H1 (cell line): Measurements from ENCODE around the gene CRYBG1. TPM values are rescaled to one million over a fixed set of nuclear protein-coding genes. Genes with fewer than 3 reads are reported as not detected.

Source experiments
- CBX8 ChIP-seq: fragments of 300-800, 300-1000 bp; sonication (generic); IDR thresholded peaks from 2 replicates; pipeline ENCODE4 v1.7.1; 2016; ENCODE audit warnings: low read depth, low read length, borderline replicate concordance
- EGR1 ChIP-seq: IDR thresholded peaks from 2 replicates; pipeline ENCODE4 v1.6.1; 2011; ENCODE audit warnings: low read depth, low read length, borderline replicate concordance
- EP300 ChIP-seq, 2 experiments: IDR thresholded peaks; 1 replicate in 1 of 2; 2 replicates in 1 of 2; pipeline ENCODE4 v1.6.1; 2011 to 2012; ENCODE audit warnings: low read depth in 2 of 2, low read length in 2 of 2, mild to moderate bottlenecking in 2 of 2, borderline replicate concordance in 1 of 2, inconsistent platforms in 1 of 2, moderate library complexity in 1 of 2
- EZH2 ChIP-seq: fragments of 200-600 bp; sonication (generic); IDR thresholded peaks from 2 replicates; pipeline ENCODE4 v1.7.1; 2012; ENCODE audit warnings: low read depth, mild to moderate bottlenecking, moderate library complexity, low read length, inconsistent platforms; ENCODE audit not compliant: severe bottlenecking
- GABPA ChIP-seq: IDR thresholded peaks from 2 replicates; pipeline ENCODE4 v1.6.1; 2011; ENCODE audit warnings: mild to moderate bottlenecking, low read length, moderate library complexity, borderline replicate concordance; ENCODE audit not compliant: insufficient read depth
- GTF2F1 ChIP-seq: IDR thresholded peaks from 2 replicates; pipeline ENCODE4 v1.6.1; 2012; ENCODE audit warnings: low read depth, low read length, improper control_type of control experiment, borderline replicate concordance
- JUN ChIP-seq: IDR thresholded peaks from 2 replicates; pipeline ENCODE4 v1.6.1; 2011; ENCODE audit warnings: low read depth, mild to moderate bottlenecking, improper control_type of control experiment, low read length
- KDM5A ChIP-seq: fragments of 200-600 bp; IDR thresholded peaks from 2 replicates; pipeline ENCODE4 v1.7.1; 2012; ENCODE audit warnings: mild to moderate bottlenecking, low read length, inconsistent platforms, mixed read lengths
- NANOG ChIP-seq: IDR thresholded peaks from 2 replicates; pipeline ENCODE4 v1.6.1; 2011; ENCODE audit warnings: low read length, low read depth, mild to moderate bottlenecking, inconsistent platforms; ENCODE audit not compliant: insufficient read depth, poor library complexity, severe bottlenecking
- NRF1 ChIP-seq: IDR thresholded peaks from 2 replicates; pipeline ENCODE4 v1.6.1; 2011; ENCODE audit warnings: mild to moderate bottlenecking, low read depth, low read length, improper control_type of control experiment
- POU5F1 ChIP-seq: IDR thresholded peaks from 2 replicates; pipeline ENCODE4 v1.6.1; 2011; ENCODE audit warnings: low read depth, mild to moderate bottlenecking, low read length, moderate library complexity
- RAD21 ChIP-seq, 2 experiments: IDR thresholded peaks in 1 of 2; conservative IDR thresholded peaks in 1 of 2; 2 replicates each; pipeline ENCODE4 v1.6.1; 2011; ENCODE audit warnings: low read depth in 2 of 2, low read length in 2 of 2, improper control_type of control experiment in 1 of 2, inconsistent platforms in 1 of 2, mild to moderate bottlenecking in 1 of 2, moderate library complexity in 1 of 2
- RFX5 ChIP-seq: IDR thresholded peaks from 2 replicates; pipeline ENCODE4 v1.6.1; 2011; ENCODE audit warnings: low read depth, low read length, improper control_type of control experiment, borderline replicate concordance
- RNF2 ChIP-seq: fragments of 200-900, 300-1000 bp; sonication (generic); IDR thresholded peaks from 2 replicates; pipeline ENCODE4 v1.7.1; 2016; ENCODE audit warnings: borderline replicate concordance, low read depth, mild to moderate bottlenecking, antibody characterized with exemption, low read length; ENCODE audit not compliant: poor library complexity, severe bottlenecking; ENCODE audit errors: missing control alignments
- RXRA ChIP-seq: IDR thresholded peaks from 2 replicates; pipeline ENCODE4 v1.6.1; 2011; ENCODE audit warnings: low read depth, mild to moderate bottlenecking, low read length, moderate library complexity; ENCODE audit not compliant: insufficient read depth
- SAP30 ChIP-seq: fragments of 300-600 bp; sonication (generic); IDR thresholded peaks from 2 replicates; pipeline ENCODE4 v1.7.1; 2012; ENCODE audit warnings: low read length, moderate library complexity, mild to moderate bottlenecking, inconsistent platforms; ENCODE audit not compliant: insufficient read depth, insufficient replicate concordance
- SIRT6 ChIP-seq: IDR thresholded peaks from one replicate; pipeline ENCODE4 v1.7.1; 2012; ENCODE audit warnings: low read length, inconsistent platforms
- SP1 ChIP-seq: IDR thresholded peaks from 2 replicates; pipeline ENCODE4 v1.6.1; 2011; ENCODE audit warnings: low read depth, low read length
- SP2 ChIP-seq: IDR thresholded peaks from 2 replicates; pipeline ENCODE4 v1.6.1; 2012; ENCODE audit warnings: mild to moderate bottlenecking, low read length, inconsistent platforms
- SRF ChIP-seq: IDR thresholded peaks from 2 replicates; pipeline ENCODE4 v1.6.1; 2011; ENCODE audit warnings: mild to moderate bottlenecking, low read depth, low read length, moderate library complexity
- SUZ12 ChIP-seq: fragments of 200-600 bp; sonication (generic); IDR thresholded peaks from 2 replicates; pipeline ENCODE4 v1.6.1; 2012; ENCODE audit warnings: mild to moderate bottlenecking, inconsistent platforms, low read length, moderate library complexity, mixed read lengths
- TAF7 ChIP-seq: optimal IDR thresholded peaks from 2 replicates; pipeline ENCODE3; 2011; ENCODE audit warnings: low read depth, mild to moderate bottlenecking, inconsistent platforms, low read length, moderate library complexity, borderline replicate concordance
- TBP ChIP-seq: IDR thresholded peaks from 2 replicates; pipeline ENCODE4 v1.6.1; 2011; ENCODE audit warnings: low read depth, low read length, improper control_type of control experiment
- polyA plus RNA-seq, 7 experiments: library from polyadenylated mRNA; depleted of rRNA in 3 of 7; stranded (reverse) in 5 of 7; unstranded in 2 of 7; fragments of >200 nt in 5 of 7; fragments of 200-250 nt in 2 of 7; gene quantifications; 1 replicate in 5 of 7; 2 replicates in 1 of 7; 4 replicates in 1 of 7; pipeline versions ENCODE4 v1.2.1 to v1.2.3, GENCODE V29; 2011 to 2013; ENCODE audit warnings: missing spikeins in 2 of 7, mixed read lengths in 2 of 7
- total RNA-seq: library from RNA; stranded (reverse); fragmentation: NEBNext Ultra II Directional; extraction: Animal tissue kit (Norgen Biotek cat#: 25700); gene quantifications from 2 replicates; pipeline ENCODE4 v1.2.1, GENCODE V29; 2021

CRYBG1 gene
- total and polyA plus RNA-seq, 2 of the 8 experiments (the other 6 are each of a cell fraction or from before 2014, with no cell fraction given): 2.2 to 11.6 TPM

DNA sequence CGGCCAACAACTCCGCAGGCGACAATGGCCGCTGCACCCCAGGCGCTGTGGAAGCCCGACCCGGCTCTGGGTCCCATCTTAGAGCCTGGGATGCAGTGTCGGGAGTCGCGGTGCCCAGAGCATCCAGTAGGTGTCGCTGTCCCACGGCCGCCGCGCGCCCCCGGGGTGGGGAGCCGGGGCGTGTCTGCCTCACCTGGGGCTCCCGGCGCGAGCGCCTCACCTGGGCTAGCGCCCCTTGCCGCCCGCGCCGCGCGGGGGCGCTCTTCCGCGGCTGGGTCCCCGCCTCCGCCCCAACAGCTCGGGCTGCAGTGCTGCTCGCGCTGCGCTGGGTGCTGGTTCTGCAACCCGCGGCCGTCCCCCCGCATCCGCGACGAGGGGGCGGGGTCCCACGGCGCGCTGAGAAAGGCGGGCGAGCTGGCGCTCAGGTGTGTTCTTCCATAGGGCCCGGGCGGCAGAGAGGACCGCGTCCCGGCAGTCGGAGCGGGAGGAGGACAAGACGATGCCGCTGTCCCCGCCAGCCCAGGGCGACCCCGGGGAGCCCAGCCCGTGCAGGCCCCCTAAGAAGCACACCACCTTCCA is at the start of gene CRYBG1 (continued):
- no peak for TF ChIP-seq RNF2
- peak; percentile 23; the same call in 1 of the 2 replicates for TF ChIP-seq TBP
- no peak for TF ChIP-seq SP2
- TF ChIP-seq CBX8: no peak
- no peak for TF ChIP-seq GABPA
- no peak for TF ChIP-seq POU5F1
- TF ChIP-seq NANOG: no peak
- no peak for TF ChIP-seq NRF1
- TF ChIP-seq EGR1: peak; percentile 71; the same call in 1 of the 2 replicates
- no peak for TF ChIP-seq KDM5A
- TF ChIP-seq TAF7: no peak
- TF ChIP-seq RFX5: no peak
- TF ChIP-seq EZH2: no peak
- peak; percentile 20; the same call in 1 of the 2 replicates for TF ChIP-seq SP1
- TF ChIP-seq GTF2F1: peak; percentile 82; the same call in 1 of the 2 replicates
- peak; percentile 56 to 74 for TF ChIP-seq RAD21 (IDR thresholded peaks at IDR 0.05 in 1 of 2, conservative IDR thresholded peaks at IDR 0.05 in 1 of 2; ENCODE audit: low read depth in 2 of 2, low read length in 2 of 2)
- no peak for TF ChIP-seq SAP30
- no peak for TF ChIP-seq SIRT6
- no peak for TF ChIP-seq JUN
- peak; percentile 4; the same call in 1 of the 2 replicates for TF ChIP-seq SUZ12
- TF ChIP-seq SRF: no peak
- peak in 1 of 2 experiments; percentile 80; a peak in 2 of 3 replicates for TF ChIP-seq EP300 (IDR thresholded peaks at IDR 0.05; ENCODE audit: borderline replicate concordance in 1 of 2, low read depth in 2 of 2, low read length in 2 of 2)
- no peak for TF ChIP-seq RXRA
